SK-N-MC (cell line): ENCODE results near the gene IL15RA.

Experiments
- DNase-seq: peaks from one replicate; pipeline ENCODE4 v3.0.0-alpha.2; 2011; ENCODE audit warnings: low read depth, low spot score
- H3K27ac ChIP-seq: fragments of 200-600 bp; sonication (generic); 2 replicates; pipeline ENCODE4 v1.5.1; 2016; ENCODE audit warnings: mixed run types
- H3K36me3 ChIP-seq: fragments of 200-600 bp; sonication (generic); 2 replicates; pipeline ENCODE4 v1.6.1; 2017; ENCODE audit warnings: antibody characterized with exemption, low read length, mixed read lengths; ENCODE audit not compliant: insufficient read depth
- H3K4me3 ChIP-seq: fragments of 200-600 bp; sonication (generic); 2 replicates; pipeline ENCODE4 v1.5.1; 2016
- H3K9ac ChIP-seq: fragments of 200-600 bp; sonication (generic); 2 replicates; pipeline ENCODE4 v1.8.0; 2017; ENCODE audit warnings: mixed run types, mixed read lengths; ENCODE audit not compliant: insufficient read length
- H3K9me3 ChIP-seq: fragments of 200-600 bp; sonication (generic); 2 replicates; pipeline ENCODE4 v1.6.1; 2017; ENCODE audit warnings: low read depth, mild to moderate bottlenecking, antibody characterized with exemption, low read length, moderate library complexity, mixed read lengths
- EZH2 ChIP-seq: fragments of 200-600 bp; sonication (generic); IDR thresholded peaks from one replicate; pipeline ENCODE4 v1.6.1; 2017; ENCODE audit warnings: antibody characterized with exemption
- FOXP2 ChIP-seq: optimal IDR thresholded peaks from 2 replicates; pipeline ENCODE3; 2011; ENCODE audit warnings: mild to moderate bottlenecking, moderate library complexity; ENCODE audit not compliant: insufficient read depth; ENCODE audit errors: extremely low read length, control extremely low read depth
- POLR2AphosphoS5 ChIP-seq: IDR thresholded peaks from 2 replicates; pipeline ENCODE4 v1.6.1; 2012; ENCODE audit warnings: mild to moderate bottlenecking, low read depth, low read length, borderline replicate concordance

IL15RA gene, protein sequence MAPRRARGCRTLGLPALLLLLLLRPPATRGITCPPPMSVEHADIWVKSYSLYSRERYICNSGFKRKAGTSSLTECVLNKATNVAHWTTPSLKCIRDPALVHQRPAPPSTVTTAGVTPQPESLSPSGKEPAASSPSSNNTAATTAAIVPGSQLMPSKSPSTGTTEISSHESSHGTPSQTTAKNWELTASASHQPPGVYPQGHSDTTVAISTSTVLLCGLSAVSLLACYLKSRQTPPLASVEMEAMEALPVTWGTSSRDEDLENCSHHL

DNA sequence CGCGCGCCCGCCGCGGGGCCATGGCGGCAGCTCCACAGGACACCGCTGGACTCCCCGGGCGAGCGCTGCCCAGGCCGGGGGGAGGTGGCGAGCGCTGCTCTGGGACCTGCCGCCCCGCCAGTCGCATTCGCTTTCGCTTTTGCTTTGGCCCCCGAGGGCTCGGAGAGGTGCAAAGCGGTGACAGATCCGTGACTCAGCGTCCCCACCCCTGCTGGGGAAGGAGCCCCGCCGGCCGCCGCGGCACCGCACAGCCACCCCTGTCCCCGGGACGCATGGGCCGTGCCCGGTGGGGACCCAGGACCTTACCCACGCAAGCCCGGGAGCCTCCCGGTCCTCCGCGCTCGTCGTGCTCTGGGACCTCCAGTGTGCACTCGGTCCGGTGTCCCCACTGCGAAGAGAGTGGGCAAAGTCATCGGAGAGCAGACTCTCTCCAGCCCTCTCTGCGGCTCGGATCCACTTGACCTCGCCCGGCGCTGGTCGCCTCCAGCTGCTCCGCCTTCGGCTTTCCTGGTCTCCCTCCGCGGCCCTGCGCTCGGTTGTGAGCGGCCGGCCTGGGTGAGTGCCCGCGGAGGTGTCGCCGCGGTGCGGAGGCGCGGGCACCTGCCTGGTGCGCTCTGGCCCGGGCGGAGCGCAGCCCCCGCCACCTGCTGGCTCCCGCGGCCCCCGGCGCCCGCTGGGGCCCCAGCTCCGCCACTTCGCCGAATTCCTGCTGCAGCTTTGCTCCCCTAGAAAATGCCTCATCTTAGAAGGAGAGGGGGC is at the start of gene IL15RA:
Gene IL15RA (minus strand): TSS at position 73 of the 759 bp plus-strand sequence. CDS start 51 bp downstream, at position 22.
- DNase-seq = no peak
- Histone ChIP-seq H3K4me3 (peak within 1 kb of the TSS; percentile 68), H3K27ac (no peak within 1 kb of the TSS), H3K9ac (no peak within 1 kb of the TSS), H3K9me3 (no peaks in the 10 kb centered on the region), H3K36me3 (no peaks in the 10 kb centered on the region)
- TF ChIP-seq EZH2 (peak; percentile 65), FOXP2 (no peak), POLR2AphosphoS5 (no peak)

DNA sequence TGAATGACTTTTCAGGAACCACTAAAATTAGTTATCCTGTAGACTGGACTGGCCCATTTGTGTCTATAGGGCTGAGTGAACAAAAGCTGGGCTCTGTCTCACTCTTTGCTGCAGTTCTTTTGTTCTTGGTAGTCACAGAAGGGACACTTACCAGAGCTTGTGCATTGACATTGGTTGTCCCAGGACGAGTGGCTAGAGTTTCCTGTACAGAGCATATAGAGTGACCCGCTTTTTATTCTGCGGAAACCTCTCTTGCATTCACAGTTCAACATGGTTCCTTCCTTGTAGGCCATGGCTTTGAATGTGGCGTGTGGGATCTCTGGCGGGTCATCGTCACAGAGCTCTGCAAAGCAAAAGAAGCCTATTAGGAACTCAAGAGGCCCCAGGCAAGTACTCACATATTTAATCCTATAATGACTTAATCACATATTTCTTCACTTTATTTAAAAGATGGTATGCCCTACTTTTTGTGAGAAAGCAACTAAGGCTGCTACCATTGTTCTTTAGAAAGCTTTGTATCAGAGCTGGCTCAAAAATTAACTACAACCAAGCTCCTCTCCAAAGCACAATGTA is 48.4 kb upstream of the IL15RA start:
- no peak overlapping the region for H3K4me3 ChIP-seq
- no peak for TF ChIP-seq EZH2
- no peak for TF ChIP-seq FOXP2
- TF ChIP-seq POLR2AphosphoS5 = no peak
- no peaks in the 10 kb centered on the region for H3K36me3 ChIP-seq
- H3K9me3 ChIP-seq = no peaks in the 10 kb centered on the region
- H3K9ac ChIP-seq = no peak overlapping the region
- no peak for DNase-seq
- H3K27ac ChIP-seq = no peak overlapping the region

DNA sequence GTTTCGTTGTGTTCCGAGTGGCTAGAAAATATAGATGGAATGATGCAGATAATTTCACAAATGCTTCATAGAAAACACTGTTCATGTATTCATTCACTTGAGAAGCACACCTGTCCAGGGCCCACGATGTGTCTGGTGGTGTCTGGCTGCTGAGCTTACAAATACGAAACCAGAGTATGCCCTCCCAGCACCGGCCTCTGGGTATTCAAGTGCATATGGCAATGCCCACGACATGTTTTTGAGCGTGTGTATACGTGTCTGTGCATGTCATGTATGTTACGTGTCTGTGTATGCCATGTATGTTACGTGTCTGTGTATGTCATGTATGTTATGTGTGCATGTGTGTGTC is 47.0 kb upstream of the IL15RA start:
- H3K4me3 ChIP-seq = no peak overlapping the region
- H3K9me3 ChIP-seq = no peaks in the 10 kb centered on the region
- H3K36me3 ChIP-seq = no peaks in the 10 kb centered on the region
- no peak overlapping the region for H3K27ac ChIP-seq
- DNase-seq = no peak
- TF ChIP-seq EZH2 (no peak), FOXP2 (no peak), POLR2AphosphoS5 (no peak)
- no peak overlapping the region for H3K9ac ChIP-seq

DNA sequence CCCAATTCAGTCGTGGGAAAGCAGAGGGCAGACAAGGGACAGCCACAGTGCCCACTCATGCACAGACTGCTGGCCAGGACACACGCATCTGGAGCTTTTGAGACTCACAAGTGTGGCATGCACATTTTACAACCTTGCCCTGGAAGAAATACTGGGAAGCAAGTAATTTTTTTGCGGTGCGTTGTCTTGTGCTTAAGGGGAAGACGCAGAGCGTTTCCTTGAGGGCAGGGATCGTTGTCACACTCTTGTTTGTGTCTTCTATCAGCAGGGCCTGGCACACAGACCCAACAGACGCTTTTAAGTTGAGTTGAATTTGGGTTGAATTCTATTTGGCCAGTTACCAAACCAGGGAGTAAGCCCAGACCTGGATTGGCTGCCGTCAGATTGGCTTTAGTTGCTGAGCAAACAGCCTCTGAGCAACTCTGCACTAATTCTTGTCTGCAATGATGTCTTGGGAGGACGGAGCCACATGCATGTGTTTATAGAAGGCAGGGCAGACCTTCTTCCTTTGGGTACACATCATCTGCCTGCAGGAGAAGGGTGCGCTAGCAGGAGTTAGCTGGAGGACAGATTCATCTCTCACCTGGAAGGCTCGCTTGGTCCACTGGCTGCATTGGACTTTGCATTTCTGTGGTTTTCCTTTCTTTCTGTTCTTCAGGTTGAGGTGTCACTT is 46.5 kb upstream of the IL15RA start:
- Histone ChIP-seq H3K36me3 (no peaks in the 10 kb centered on the region), H3K27ac (no peak overlapping the region), H3K9ac (no peak overlapping the region), H3K4me3 (no peak overlapping the region), H3K9me3 (no peaks in the 10 kb centered on the region)
- no peak for DNase-seq
- TF ChIP-seq POLR2AphosphoS5 = no peak
- TF ChIP-seq FOXP2 = no peak
- no peak for TF ChIP-seq EZH2

DNA sequence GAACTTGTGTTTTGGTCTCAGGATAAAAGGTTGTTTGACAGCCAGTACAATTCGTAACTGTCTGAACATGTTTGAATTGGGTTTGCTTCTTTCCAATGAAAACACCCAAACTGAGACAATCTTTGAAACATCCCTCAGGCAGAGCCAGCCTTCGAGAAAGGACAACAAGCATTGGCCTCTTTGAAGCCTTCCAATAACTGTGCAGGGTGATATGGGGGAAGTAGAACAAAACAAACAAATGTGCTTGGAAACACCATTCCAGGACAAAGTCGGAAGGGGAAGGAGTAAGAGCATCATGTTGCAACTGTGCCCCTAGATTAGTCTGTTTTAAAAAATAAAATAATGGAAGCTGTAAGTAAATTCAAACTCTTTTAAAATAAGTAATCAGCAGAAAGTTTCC is 45.3 kb upstream of the IL15RA start:
- Histone ChIP-seq H3K36me3 (no peaks in the 10 kb centered on the region), H3K4me3 (no peak overlapping the region), H3K9me3 (no peaks in the 10 kb centered on the region), H3K27ac (no peak overlapping the region), H3K9ac (no peak overlapping the region)
- TF ChIP-seq POLR2AphosphoS5 (no peak), FOXP2 (no peak), EZH2 (no peak)
- no peak for DNase-seq

DNA sequence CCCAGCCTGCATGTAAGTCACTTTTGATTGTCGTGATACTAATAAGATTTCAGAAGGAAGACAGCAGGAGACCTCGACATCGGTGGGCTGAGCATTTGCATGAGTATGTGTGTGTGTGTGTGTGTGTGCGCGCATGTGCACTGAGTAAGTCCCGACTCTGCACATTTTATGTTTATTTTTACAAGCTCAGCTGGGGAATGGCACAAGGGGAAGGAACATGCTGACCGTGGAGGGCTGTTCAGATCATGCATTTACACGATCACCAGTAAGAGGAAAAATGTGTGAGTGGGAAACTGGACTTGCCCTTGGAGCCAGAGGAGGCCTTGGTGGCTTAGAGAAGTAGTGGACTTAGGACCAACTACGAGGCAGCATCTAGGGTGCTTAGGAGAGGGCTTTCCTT is 43.5 kb upstream of the IL15RA start:
- Histone ChIP-seq H3K4me3 (no peak overlapping the region), H3K9ac (no peak overlapping the region), H3K9me3 (no peaks in the 10 kb centered on the region), H3K36me3 (no peaks in the 10 kb centered on the region), H3K27ac (no peak overlapping the region)
- TF ChIP-seq EZH2 = no peak
- no peak for TF ChIP-seq POLR2AphosphoS5
- no peak for TF ChIP-seq FOXP2
- no peak for DNase-seq

DNA sequence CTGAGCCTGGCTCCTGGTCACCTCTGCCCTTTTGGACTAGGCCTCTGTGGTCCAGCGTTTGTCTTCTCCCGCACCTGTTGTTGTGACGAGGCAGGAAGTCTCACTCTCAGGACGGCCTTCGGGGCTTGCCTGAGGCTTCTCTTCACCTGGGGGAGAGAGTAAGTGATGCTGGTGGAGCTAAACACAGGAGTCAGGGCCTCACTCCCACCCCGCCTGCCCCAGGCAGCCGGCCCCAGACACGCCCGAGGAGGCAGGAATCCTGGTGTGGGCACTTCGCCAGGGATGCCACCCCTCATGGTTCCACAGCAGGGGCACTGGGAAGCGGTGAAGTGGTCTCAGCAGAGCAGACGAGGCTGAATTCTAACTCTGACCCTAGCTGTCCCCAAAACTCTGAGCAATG is 42.5 kb upstream of the IL15RA start:
- H3K27ac ChIP-seq = no peak overlapping the region
- H3K4me3 ChIP-seq = no peak overlapping the region
- H3K36me3 ChIP-seq = no peaks in the 10 kb centered on the region
- no peak overlapping the region for H3K9ac ChIP-seq
- DNase-seq = no peak
- TF ChIP-seq POLR2AphosphoS5 (no peak), FOXP2 (no peak), EZH2 (no peak)
- no peaks in the 10 kb centered on the region for H3K9me3 ChIP-seq

DNA sequence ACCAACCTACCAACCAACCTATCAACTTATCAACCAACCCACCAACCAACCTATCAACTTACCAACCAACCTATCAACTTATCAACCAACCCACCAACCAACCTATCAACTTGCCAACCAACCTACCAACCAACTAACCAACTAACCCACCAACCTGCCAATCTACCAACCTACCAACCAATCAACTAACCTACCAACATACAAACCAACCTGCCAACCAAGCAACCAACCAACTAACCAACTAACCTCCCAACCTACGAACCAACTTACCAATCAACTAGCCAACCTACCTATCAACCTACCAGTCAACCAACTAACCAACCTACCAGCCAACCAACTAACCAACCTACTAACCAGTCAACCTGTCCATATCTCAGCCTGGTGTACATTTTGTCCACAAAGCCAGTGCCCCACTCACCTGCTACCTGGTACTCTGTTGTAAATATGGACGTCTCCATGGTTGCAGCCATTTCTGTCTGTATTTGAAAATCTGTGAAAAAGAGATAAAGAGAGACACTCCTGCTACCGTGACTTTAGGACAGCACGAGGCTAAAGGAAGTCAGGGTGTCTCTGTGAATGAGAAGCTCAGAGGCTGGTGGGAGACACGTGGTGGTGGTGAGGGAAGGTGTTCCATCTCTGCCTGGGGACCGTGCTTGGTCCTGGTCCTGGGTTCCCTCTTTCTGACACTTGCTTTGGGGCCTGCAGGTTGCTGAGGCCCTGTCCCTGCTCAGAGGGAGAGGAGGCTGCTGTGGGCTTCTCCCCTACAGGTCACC is 41.9 kb upstream of the IL15RA start:
- H3K9me3 ChIP-seq = no peaks in the 10 kb centered on the region
- DNase-seq = no peak
- H3K27ac ChIP-seq = no peak overlapping the region
- no peak overlapping the region for H3K4me3 ChIP-seq
- TF ChIP-seq EZH2 (no peak), POLR2AphosphoS5 (no peak), FOXP2 (no peak)
- no peaks in the 10 kb centered on the region for H3K36me3 ChIP-seq
- no peak overlapping the region for H3K9ac ChIP-seq
